Uterus (tissue), 4 donors: ENCODE measurements around the gene GJB1. TPM values are rescaled to one million over a fixed set of nuclear protein-coding genes. Genes with fewer than 3 reads are reported as not detected.
A peak's percentile ranks its signal among the peaks of the same experiment; 100 is the strongest.

Experiments
- DNase-seq, 2 donors: peaks; one replicate each; pipeline ENCODE4 v3.0.0-alpha.2; 2019 to 2020
- H3K27ac ChIP-seq, 2 donors: fragments of 200-600 bp; sonication (generic); 1 replicate in 1 of 2; 2 replicates in 1 of 2; pipeline ENCODE4 v1.5.1; 2016 to 2018
- H3K27me3 ChIP-seq, 2 donors: fragments of 200-600 bp; sonication (generic); one replicate each; pipeline ENCODE4 v1.5.1; 2018 to 2019; ENCODE audit warnings: control low read depth in 1 of 2
- H3K36me3 ChIP-seq, 2 donors: fragments of 200-600 bp; sonication (generic); one replicate each; pipeline ENCODE4 v1.5.1; 2019; ENCODE audit warnings: control low read depth in 1 of 2
- H3K4me1 ChIP-seq, 2 donors: fragments of 200-600 bp; sonication (generic); one replicate each; pipeline ENCODE4 v1.5.1; 2018 to 2019; ENCODE audit warnings: control low read depth in 1 of 2
- H3K4me3 ChIP-seq, 2 donors: fragments of 200-600 bp; sonication (generic); 1 replicate in 1 of 2; 2 replicates in 1 of 2; pipeline ENCODE4 v1.5.1; 2018 to 2019; ENCODE audit warnings: mild to moderate bottlenecking in 1 of 2
- H3K9me3 ChIP-seq, 2 donors: fragments of 200-600 bp; sonication (generic); one replicate each; pipeline ENCODE4 v1.5.1; 2019; ENCODE audit warnings: control low read depth in 1 of 2
- POLR2A ChIP-seq, 2 donors: fragments of 450-650 bp; IDR thresholded peaks; one replicate each; pipeline ENCODE4 v1.6.1; 2016; ENCODE audit warnings: antibody characterized with exemption in 2 of 2, mild to moderate bottlenecking in 1 of 2, moderate library complexity in 1 of 2
- intact Hi-C: fragments of 100-400 bp; cut with DNase I; formaldehyde crosslinking; loops from one replicate; pipeline ENCODE4 v1.15.1; 2023; ENCODE audit warnings: low total_unique reads
- total RNA-seq, 4 donors: library from RNA; depleted of rRNA in 3 of 4; stranded (reverse); fragments of >200 nt in 3 of 4; gene quantifications; one replicate each; pipeline versions ENCODE4 v1.1.0 to v1.2.4, GENCODE V29; 2014 to 2023
- TF ChIP-seq, protein P1 (sequence below), 4 experiments: fragments of 200-600 bp in 2 of 4; fragments of 450-650 bp in 2 of 4; sonication (generic) in 2 of 4; IDR thresholded peaks; one replicate each; pipeline ENCODE4 v1.5.1; 2016 to 2019; ENCODE audit warnings: antibody characterized with exemption in 4 of 4, mild to moderate bottlenecking in 2 of 4, moderate library complexity in 1 of 4
- donor health status: DM: yes; HTN: yes; CAD: no.

Gene GJB1
- total RNA-seq, 4 donors from 2014 or later = 0.27 to 5.9 (median 3.0) TPM; not detected in 1

GRCh38 chrX:71245159-71245558 is 22.1 kb downstream of the GJB1 start:
- no peaks in the 10 kb centered on the region for H3K9me3 ChIP-seq
- no peaks in the 10 kb centered on the region for H3K4me1 ChIP-seq
- no peak overlapping the region for H3K4me3 ChIP-seq
- no peaks in the 10 kb centered on the region for H3K27me3 ChIP-seq
- H3K27ac ChIP-seq = no peak overlapping the region
- TF ChIP-seq, protein P1, sequence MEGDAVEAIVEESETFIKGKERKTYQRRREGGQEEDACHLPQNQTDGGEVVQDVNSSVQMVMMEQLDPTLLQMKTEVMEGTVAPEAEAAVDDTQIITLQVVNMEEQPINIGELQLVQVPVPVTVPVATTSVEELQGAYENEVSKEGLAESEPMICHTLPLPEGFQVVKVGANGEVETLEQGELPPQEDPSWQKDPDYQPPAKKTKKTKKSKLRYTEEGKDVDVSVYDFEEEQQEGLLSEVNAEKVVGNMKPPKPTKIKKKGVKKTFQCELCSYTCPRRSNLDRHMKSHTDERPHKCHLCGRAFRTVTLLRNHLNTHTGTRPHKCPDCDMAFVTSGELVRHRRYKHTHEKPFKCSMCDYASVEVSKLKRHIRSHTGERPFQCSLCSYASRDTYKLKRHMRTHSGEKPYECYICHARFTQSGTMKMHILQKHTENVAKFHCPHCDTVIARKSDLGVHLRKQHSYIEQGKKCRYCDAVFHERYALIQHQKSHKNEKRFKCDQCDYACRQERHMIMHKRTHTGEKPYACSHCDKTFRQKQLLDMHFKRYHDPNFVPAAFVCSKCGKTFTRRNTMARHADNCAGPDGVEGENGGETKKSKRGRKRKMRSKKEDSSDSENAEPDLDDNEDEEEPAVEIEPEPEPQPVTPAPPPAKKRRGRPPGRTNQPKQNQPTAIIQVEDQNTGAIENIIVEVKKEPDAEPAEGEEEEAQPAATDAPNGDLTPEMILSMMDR (IDR thresholded peaks at IDR 0.05) = no peak
- TF ChIP-seq POLR2A (IDR thresholded peaks at IDR 0.05) = no peak
- no peak for DNase-seq
- intact Hi-C loops = no loop called here
- no peaks in the 10 kb centered on the region for H3K36me3 ChIP-seq

DNA sequence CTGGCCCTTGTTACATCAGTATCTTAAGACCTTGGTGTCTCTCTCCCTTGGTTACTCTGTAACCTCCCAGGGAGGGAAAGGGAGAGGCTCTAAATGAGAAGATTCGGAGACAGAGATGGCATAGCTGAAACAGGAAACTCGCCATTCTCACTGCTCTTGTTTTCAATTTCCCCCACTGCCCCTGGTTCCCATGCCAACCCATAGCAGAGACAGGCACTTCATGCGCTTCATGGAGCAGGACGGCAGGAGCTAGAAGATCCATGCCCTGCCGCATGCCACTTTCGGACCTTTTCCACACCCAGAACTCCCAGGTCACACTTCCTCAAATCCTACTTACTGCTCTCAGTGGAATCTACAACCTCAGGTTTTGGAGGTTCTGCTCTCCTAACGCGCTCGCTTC is 27.8 kb downstream of the GJB1 start:
- no peaks in the 10 kb centered on the region for H3K4me1 ChIP-seq
- no peak overlapping the region for H3K4me3 ChIP-seq
- H3K9me3 ChIP-seq = no peaks in the 10 kb centered on the region
- H3K36me3 ChIP-seq = no peaks in the 10 kb centered on the region
- no peak overlapping the region for H3K27ac ChIP-seq
- no peaks in the 10 kb centered on the region for H3K27me3 ChIP-seq
- TF ChIP-seq, protein P1 (IDR thresholded peaks at IDR 0.05) = no peak
- no peak for TF ChIP-seq POLR2A (IDR thresholded peaks at IDR 0.05)
- intact Hi-C loops = no loop called here
- no peak for DNase-seq

- no peak overlapping the region for H3K27ac ChIP-seq
- TF ChIP-seq, protein P1 (IDR thresholded peaks at IDR 0.05) = no peak
- no peak for TF ChIP-seq POLR2A (IDR thresholded peaks at IDR 0.05)
- no peaks in the 10 kb centered on the region for H3K36me3 ChIP-seq
- no peak overlapping the region for H3K4me3 ChIP-seq
- intact Hi-C loops = no loop called here
- no peaks in the 10 kb centered on the region for H3K27me3 ChIP-seq
- no peaks in the 10 kb centered on the region for H3K4me1 ChIP-seq
- DNase-seq = no peak
- no peaks in the 10 kb centered on the region for H3K9me3 ChIP-seq
Observed at GRCh38 chrX:71251466-71251973, 28.5 kb downstream of the GJB1 start.

DNA sequence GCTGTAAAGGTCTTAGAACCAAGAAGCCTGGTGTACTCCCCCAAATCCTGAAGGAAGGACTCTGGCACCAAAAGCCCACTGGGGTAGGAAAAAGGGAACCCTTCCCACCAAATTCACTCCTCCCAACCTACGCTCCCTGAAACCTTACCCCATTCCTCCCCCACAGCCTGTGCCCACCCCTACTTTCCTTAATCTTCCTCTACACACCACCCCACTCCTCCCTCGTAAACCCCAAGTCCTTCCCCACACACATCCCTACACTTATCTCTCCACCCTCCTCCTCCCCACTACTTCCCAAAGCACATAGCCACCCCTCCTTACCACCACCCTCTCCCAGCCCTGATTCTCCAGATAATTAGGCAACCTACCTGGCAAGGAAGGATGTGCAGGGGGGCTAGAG is 29.2 kb downstream of the GJB1 start:
- TF ChIP-seq, protein P1 (IDR thresholded peaks at IDR 0.05) = no peak
- no peak for TF ChIP-seq POLR2A (IDR thresholded peaks at IDR 0.05)
- H3K4me1 ChIP-seq = no peaks in the 10 kb centered on the region
- H3K27ac ChIP-seq = no peak overlapping the region
- no peaks in the 10 kb centered on the region for H3K9me3 ChIP-seq
- H3K4me3 ChIP-seq = no peak overlapping the region
- H3K36me3 ChIP-seq = no peaks in the 10 kb centered on the region
- intact Hi-C loops = no loop called here
- no peak for DNase-seq
- no peaks in the 10 kb centered on the region for H3K27me3 ChIP-seq

DNA sequence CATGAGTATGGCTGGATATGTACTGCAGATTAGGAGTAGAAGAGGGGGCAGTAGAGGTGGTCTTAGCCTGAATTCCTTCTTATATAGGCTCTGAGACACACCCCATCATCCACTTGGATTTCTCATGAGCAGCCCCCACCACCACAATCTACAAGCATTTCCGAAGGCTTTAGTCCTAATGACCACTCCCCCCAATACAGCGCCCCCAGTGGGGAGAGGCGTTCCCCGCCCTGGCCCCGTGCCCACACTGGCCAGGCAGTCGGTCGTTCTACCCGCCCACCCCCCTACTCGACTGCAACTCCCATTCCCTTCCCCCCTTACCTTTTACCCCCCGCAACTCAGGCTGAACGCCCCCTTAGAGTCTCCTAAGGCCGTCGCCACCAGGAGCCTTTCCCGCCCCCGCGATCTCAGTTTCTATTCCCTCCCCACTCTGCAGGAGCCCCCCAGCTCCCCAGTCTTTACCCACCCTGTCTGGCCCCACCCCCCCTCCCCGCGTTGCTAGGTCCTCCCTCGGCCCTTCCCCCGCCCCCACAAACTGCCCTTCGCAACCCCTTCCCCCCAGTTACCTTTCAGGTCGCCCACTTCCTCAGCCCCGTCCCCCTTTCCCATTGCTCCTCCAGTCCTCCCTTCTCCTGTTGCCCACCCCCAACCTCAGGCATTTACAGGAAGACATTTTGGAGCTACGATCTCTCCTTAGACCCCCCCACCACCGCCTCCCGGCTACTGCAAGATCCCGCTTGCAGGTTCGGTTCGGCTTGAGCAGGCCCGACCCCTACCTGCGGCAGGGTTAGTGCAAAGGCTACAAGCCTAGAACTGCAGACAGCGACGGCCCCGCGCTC is 30.4 kb downstream of the GJB1 start:
- no peak for TF ChIP-seq POLR2A (IDR thresholded peaks at IDR 0.05)
- TF ChIP-seq, protein P1 (IDR thresholded peaks at IDR 0.05) = peak; percentile 4 to 38 (median 17)
- Histone ChIP-seq H3K27ac (peak overlapping the region; percentile 84 to 87), H3K27me3 (no peaks in the 10 kb centered on the region), H3K4me1 (no peaks in the 10 kb centered on the region), H3K36me3 (no peaks in the 10 kb centered on the region), H3K9me3 (no peaks in the 10 kb centered on the region), H3K4me3 (peak overlapping the region; percentile 60 to 85)
- intact Hi-C loops = no loop called here
- DNase-seq = peak; percentile 41 to 53
